ENCODE data around the gene LPP.

DNA sequence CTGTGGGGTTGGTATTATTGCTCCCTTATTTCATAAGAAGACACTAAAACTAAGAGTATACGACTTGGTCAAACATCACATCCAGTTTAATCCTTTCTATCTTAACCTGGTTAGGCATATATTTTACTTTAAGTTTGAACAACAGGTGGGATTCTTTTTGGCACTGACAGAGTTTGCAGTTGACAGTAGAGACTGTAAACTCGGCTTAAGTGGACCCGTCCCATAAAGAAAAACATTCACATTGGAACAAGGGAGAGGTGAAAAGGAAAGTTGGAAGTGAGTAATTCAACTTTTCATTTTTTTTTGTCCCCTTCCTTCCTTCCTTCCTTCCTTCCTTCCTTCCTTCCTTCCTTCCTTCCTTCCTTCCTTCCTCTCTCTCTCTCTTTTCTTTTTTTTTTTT is 355.4 kb downstream of the LPP start:
- TF ChIP-seq CEBPB (IDR thresholded peaks at IDR 0.05) = no peak
- TF ChIP-seq CTCF (IDR thresholded peaks at IDR 0.05) = no peak
- TF ChIP-seq EP300 (IDR thresholded peaks at IDR 0.05) = no peak
- TF ChIP-seq, protein P1, sequence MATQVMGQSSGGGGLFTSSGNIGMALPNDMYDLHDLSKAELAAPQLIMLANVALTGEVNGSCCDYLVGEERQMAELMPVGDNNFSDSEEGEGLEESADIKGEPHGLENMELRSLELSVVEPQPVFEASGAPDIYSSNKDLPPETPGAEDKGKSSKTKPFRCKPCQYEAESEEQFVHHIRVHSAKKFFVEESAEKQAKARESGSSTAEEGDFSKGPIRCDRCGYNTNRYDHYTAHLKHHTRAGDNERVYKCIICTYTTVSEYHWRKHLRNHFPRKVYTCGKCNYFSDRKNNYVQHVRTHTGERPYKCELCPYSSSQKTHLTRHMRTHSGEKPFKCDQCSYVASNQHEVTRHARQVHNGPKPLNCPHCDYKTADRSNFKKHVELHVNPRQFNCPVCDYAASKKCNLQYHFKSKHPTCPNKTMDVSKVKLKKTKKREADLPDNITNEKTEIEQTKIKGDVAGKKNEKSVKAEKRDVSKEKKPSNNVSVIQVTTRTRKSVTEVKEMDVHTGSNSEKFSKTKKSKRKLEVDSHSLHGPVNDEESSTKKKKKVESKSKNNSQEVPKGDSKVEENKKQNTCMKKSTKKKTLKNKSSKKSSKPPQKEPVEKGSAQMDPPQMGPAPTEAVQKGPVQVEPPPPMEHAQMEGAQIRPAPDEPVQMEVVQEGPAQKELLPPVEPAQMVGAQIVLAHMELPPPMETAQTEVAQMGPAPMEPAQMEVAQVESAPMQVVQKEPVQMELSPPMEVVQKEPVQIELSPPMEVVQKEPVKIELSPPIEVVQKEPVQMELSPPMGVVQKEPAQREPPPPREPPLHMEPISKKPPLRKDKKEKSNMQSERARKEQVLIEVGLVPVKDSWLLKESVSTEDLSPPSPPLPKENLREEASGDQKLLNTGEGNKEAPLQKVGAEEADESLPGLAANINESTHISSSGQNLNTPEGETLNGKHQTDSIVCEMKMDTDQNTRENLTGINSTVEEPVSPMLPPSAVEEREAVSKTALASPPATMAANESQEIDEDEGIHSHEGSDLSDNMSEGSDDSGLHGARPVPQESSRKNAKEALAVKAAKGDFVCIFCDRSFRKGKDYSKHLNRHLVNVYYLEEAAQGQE (IDR thresholded peaks at IDR 0.05) = no peak
- no peak for TF ChIP-seq POLR2A (IDR thresholded peaks at IDR 0.05; ENCODE audit: low read length)
- TF ChIP-seq HDAC2 (IDR thresholded peaks at IDR 0.05) = no peak
